Measurements from ENCODE around the gene CDKN2C.
A peak's percentile ranks its signal among the peaks of the same experiment; 100 is the strongest.
"Not testable (repeated sequence)": the region's sequence is repeated elsewhere in the genome, so short reads cannot be mapped to it uniquely, and the experiment has no call there.

CDKN2C gene

GRCh38 chr1:50996083-50996482 is 26.0 kb downstream of the CDKN2C start:
- Histone ChIP-seq H3K23ac (ENCODE audit: low read length) (no peak overlapping the region), H3K9ac (ENCODE audit: low read length) (no peak overlapping the region), H2AK5ac (ENCODE audit: low read length) (no peak overlapping the region), H4K5ac (ENCODE audit: low read length) (no peak overlapping the region), H2BK120ac (ENCODE audit: low read depth, low read length) (no peak overlapping the region), H2BK15ac (replicated peaks; ENCODE audit: low read depth) (no peak overlapping the region), H3K4me3 (ENCODE audit: low read length) (no peak overlapping the region), H3K27ac (ENCODE audit: low read depth, low read length) (no peak overlapping the region), H3K27me3 (ENCODE audit: insufficient read depth, low read length, poor library complexity) (no peaks in the 10 kb centered on the region), H3K4me2 (ENCODE audit: low read length) (no peak overlapping the region), H3K36me3 (ENCODE audit: control insufficient read depth, insufficient read depth, low read length) (no peaks in the 10 kb centered on the region), H3K4ac (ENCODE audit: low read depth, low read length) (no peak overlapping the region), H3K18ac (ENCODE audit: low read length) (no peak overlapping the region), H3K56ac (ENCODE audit: low read length) (no peak overlapping the region), H3K79me1 (ENCODE audit: low read length) (no peaks in the 10 kb centered on the region), H4K8ac (ENCODE audit: low read depth, low read length) (no peak overlapping the region), H3K79me2 (ENCODE audit: control insufficient read depth, insufficient read depth, low read length) (no peaks in the 10 kb centered on the region), H3K4me1 (ENCODE audit: control insufficient read depth, low read depth, low read length) (no peaks in the 10 kb centered on the region), H2BK5ac (ENCODE audit: low read length) (no peak overlapping the region)
- DNase-seq = no peak
- whole genome bisulfite sequencing (ENCODE audit: extremely low coverage, insufficient coverage, low lambda C conversion rate) = no CpG with 5 or more reads among the region's 3 CpGs

DNA sequence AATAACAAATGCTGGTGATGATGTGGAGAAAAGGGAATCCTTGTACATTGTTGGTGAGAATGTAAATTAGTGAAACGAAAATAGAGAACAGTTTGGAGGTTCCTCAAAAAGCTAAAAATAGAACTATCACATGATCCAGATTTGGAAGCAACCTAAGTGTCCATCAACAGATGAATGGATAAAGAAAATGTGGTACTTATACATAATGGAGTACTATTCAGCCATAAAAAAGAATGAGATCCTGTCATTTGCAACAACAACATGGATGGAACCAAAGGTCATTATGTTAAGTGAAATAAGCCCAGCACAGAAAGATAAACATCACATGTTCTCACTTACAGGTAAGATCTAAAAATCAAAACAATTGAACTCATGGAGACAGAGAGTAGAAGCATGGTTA is 29.3 kb downstream of the CDKN2C start:
- not testable (repeated sequence) for H3K18ac ChIP-seq (ENCODE audit: low read length); H2BK120ac ChIP-seq (ENCODE audit: low read depth, low read length); H3K79me1 ChIP-seq (ENCODE audit: low read length); H3K23ac ChIP-seq (ENCODE audit: low read length); DNase-seq; H3K4ac ChIP-seq (ENCODE audit: low read depth, low read length); H3K27ac ChIP-seq (ENCODE audit: low read depth, low read length); H3K4me2 ChIP-seq (ENCODE audit: low read length); H3K79me2 ChIP-seq (ENCODE audit: control insufficient read depth, insufficient read depth, low read length); H3K4me1 ChIP-seq (ENCODE audit: control insufficient read depth, low read depth, low read length); H3K4me3 ChIP-seq (ENCODE audit: low read length); H4K5ac ChIP-seq (ENCODE audit: low read length); H2BK5ac ChIP-seq (ENCODE audit: low read length); H2BK15ac ChIP-seq (replicated peaks; ENCODE audit: low read depth); H4K8ac ChIP-seq (ENCODE audit: low read depth, low read length); H3K56ac ChIP-seq (ENCODE audit: low read length); H3K9ac ChIP-seq (ENCODE audit: low read length); H3K36me3 ChIP-seq (ENCODE audit: control insufficient read depth, insufficient read depth, low read length); H3K27me3 ChIP-seq (ENCODE audit: insufficient read depth, low read length, poor library complexity); H2AK5ac ChIP-seq (ENCODE audit: low read length)
- WGBS (ENCODE audit: extremely low coverage, insufficient coverage, low lambda C conversion rate) = no CpG with 5 or more reads among the region's 1 CpG

DNA sequence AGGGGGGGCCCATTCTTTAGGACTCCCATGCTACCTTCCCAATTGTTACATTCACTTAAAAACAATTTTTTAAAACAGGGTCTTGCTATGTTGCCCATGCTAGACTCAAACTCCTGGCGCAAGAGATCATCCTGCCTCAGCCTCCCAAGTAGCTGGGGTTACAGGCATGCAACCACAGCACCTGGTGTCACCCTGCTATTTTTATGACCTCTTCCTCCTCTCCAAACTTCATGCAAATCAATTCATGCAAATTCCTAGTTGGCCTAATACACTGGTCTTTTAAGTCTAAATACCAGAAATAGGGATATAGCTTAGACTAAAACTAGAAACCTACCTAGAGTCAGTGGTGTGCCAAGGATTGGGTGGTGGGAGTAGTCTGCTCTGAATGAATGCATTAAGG is 30.1 kb downstream of the CDKN2C start:
- no peak for DNase-seq
- no peak overlapping the region for H3K9ac ChIP-seq (ENCODE audit: low read length)
- no peak overlapping the region for H3K27ac ChIP-seq (ENCODE audit: low read depth, low read length)
- no peak overlapping the region for H3K4ac ChIP-seq (ENCODE audit: low read depth, low read length)
- H3K79me1 ChIP-seq (ENCODE audit: low read length) = no peaks in the 10 kb centered on the region
- no peak overlapping the region for H2AK5ac ChIP-seq (ENCODE audit: low read length)
- no peak overlapping the region for H2BK120ac ChIP-seq (ENCODE audit: low read depth, low read length)
- H3K18ac ChIP-seq (ENCODE audit: low read length) = no peak overlapping the region
- no peak overlapping the region for H3K23ac ChIP-seq (ENCODE audit: low read length)
- H2BK5ac ChIP-seq (ENCODE audit: low read length) = no peak overlapping the region
- no peaks in the 10 kb centered on the region for H3K79me2 ChIP-seq (ENCODE audit: control insufficient read depth, insufficient read depth, low read length)
- no peak overlapping the region for H3K4me2 ChIP-seq (ENCODE audit: low read length)
- no peak overlapping the region for H4K8ac ChIP-seq (ENCODE audit: low read depth, low read length)
- no peak overlapping the region for H2BK15ac ChIP-seq (replicated peaks; ENCODE audit: low read depth)
- no peaks in the 10 kb centered on the region for H3K27me3 ChIP-seq (ENCODE audit: insufficient read depth, low read length, poor library complexity)
- no peaks in the 10 kb centered on the region for H3K4me1 ChIP-seq (ENCODE audit: control insufficient read depth, low read depth, low read length)
- no CpG with 5 or more reads among the region's 1 CpG for WGBS (ENCODE audit: extremely low coverage, insufficient coverage, low lambda C conversion rate)
- H4K5ac ChIP-seq (ENCODE audit: low read length) = no peak overlapping the region
- H3K56ac ChIP-seq (ENCODE audit: low read length) = no peak overlapping the region
- no peak overlapping the region for H3K4me3 ChIP-seq (ENCODE audit: low read length)
- H3K36me3 ChIP-seq (ENCODE audit: control insufficient read depth, insufficient read depth, low read length) = no peaks in the 10 kb centered on the region

DNA sequence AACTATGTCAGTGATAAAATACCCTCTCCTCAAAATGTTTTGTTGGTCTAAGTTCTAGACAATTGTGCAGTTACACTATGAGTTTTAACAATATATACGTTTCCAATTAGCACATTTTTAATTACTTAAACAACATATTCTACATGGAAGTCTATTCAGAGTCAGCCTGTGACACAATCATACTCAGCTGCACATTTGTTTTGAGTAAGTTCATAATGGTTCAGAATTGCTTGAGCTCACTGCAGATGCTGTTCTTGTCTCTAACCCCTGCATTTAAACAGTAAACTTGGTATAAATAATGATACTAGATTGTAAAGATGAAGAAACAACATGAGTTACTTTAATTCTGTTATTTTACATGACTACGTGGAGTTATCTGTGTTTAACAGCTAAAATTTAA is 30.6 kb downstream of the CDKN2C start:
- no peak overlapping the region for H3K56ac ChIP-seq (ENCODE audit: low read length)
- H4K8ac ChIP-seq (ENCODE audit: low read depth, low read length) = no peak overlapping the region
- H3K23ac ChIP-seq (ENCODE audit: low read length) = no peak overlapping the region
- no peak overlapping the region for H2BK5ac ChIP-seq (ENCODE audit: low read length)
- no peak overlapping the region for H2AK5ac ChIP-seq (ENCODE audit: low read length)
- no peak overlapping the region for H2BK15ac ChIP-seq (replicated peaks; ENCODE audit: low read depth)
- no peaks in the 10 kb centered on the region for H3K4me1 ChIP-seq (ENCODE audit: control insufficient read depth, low read depth, low read length)
- no peak for DNase-seq
- H3K9ac ChIP-seq (ENCODE audit: low read length) = no peak overlapping the region
- H3K36me3 ChIP-seq (ENCODE audit: control insufficient read depth, insufficient read depth, low read length) = no peaks in the 10 kb centered on the region
- H3K4ac ChIP-seq (ENCODE audit: low read depth, low read length) = no peak overlapping the region
- H2BK120ac ChIP-seq (ENCODE audit: low read depth, low read length) = no peak overlapping the region
- H3K27me3 ChIP-seq (ENCODE audit: insufficient read depth, low read length, poor library complexity) = no peaks in the 10 kb centered on the region
- WGBS (ENCODE audit: extremely low coverage, insufficient coverage, low lambda C conversion rate) = no CpG with 5 or more reads among the region's 2 CpGs
- H3K79me2 ChIP-seq (ENCODE audit: control insufficient read depth, insufficient read depth, low read length) = no peaks in the 10 kb centered on the region
- no peak overlapping the region for H4K5ac ChIP-seq (ENCODE audit: low read length)
- H3K27ac ChIP-seq (ENCODE audit: low read depth, low read length) = no peak overlapping the region
- no peak overlapping the region for H3K4me2 ChIP-seq (ENCODE audit: low read length)
- no peaks in the 10 kb centered on the region for H3K79me1 ChIP-seq (ENCODE audit: low read length)
- no peak overlapping the region for H3K18ac ChIP-seq (ENCODE audit: low read length)
- no peak overlapping the region for H3K4me3 ChIP-seq (ENCODE audit: low read length)

- WGBS (ENCODE audit: extremely low coverage, insufficient coverage, low lambda C conversion rate) = no CpG with 5 or more reads among the region's 6 CpGs
- no peak overlapping the region for H3K56ac ChIP-seq (ENCODE audit: low read length)
- DNase-seq = no peak
- no peak overlapping the region for H3K23ac ChIP-seq (ENCODE audit: low read length)
- no peak overlapping the region for H2BK15ac ChIP-seq (replicated peaks; ENCODE audit: low read depth)
- H2BK120ac ChIP-seq (ENCODE audit: low read depth, low read length) = no peak overlapping the region
- H4K5ac ChIP-seq (ENCODE audit: low read length) = no peak overlapping the region
- no peak overlapping the region for H3K18ac ChIP-seq (ENCODE audit: low read length)
- H3K79me1 ChIP-seq (ENCODE audit: low read length) = no peaks in the 10 kb centered on the region
- no peak overlapping the region for H3K27ac ChIP-seq (ENCODE audit: low read depth, low read length)
- H3K79me2 ChIP-seq (ENCODE audit: control insufficient read depth, insufficient read depth, low read length) = no peaks in the 10 kb centered on the region
- no peaks in the 10 kb centered on the region for H3K36me3 ChIP-seq (ENCODE audit: control insufficient read depth, insufficient read depth, low read length)
- H3K9ac ChIP-seq (ENCODE audit: low read length) = no peak overlapping the region
- H2AK5ac ChIP-seq (ENCODE audit: low read length) = no peak overlapping the region
- H3K27me3 ChIP-seq (ENCODE audit: insufficient read depth, low read length, poor library complexity) = no peaks in the 10 kb centered on the region
- H3K4me1 ChIP-seq (ENCODE audit: control insufficient read depth, low read depth, low read length) = no peaks in the 10 kb centered on the region
- H3K4me2 ChIP-seq (ENCODE audit: low read length) = no peak overlapping the region
- H3K4ac ChIP-seq (ENCODE audit: low read depth, low read length) = no peak overlapping the region
- H2BK5ac ChIP-seq (ENCODE audit: low read length) = no peak overlapping the region
- no peak overlapping the region for H4K8ac ChIP-seq (ENCODE audit: low read depth, low read length)
- H3K4me3 ChIP-seq (ENCODE audit: low read length) = no peak overlapping the region
Measured at GRCh38 chr1:51002516-51002915, 32.5 kb downstream of the CDKN2C start.

GRCh38 chr1:51005549-51005948 is 35.5 kb downstream of the CDKN2C start:
- H2BK120ac ChIP-seq (ENCODE audit: low read depth, low read length); H3K4me2 ChIP-seq (ENCODE audit: low read length); H2AK5ac ChIP-seq (ENCODE audit: low read length); H3K79me1 ChIP-seq (ENCODE audit: low read length); H4K5ac ChIP-seq (ENCODE audit: low read length); H3K27ac ChIP-seq (ENCODE audit: low read depth, low read length); H2BK15ac ChIP-seq (replicated peaks; ENCODE audit: low read depth); H3K79me2 ChIP-seq (ENCODE audit: control insufficient read depth, insufficient read depth, low read length); H3K23ac ChIP-seq (ENCODE audit: low read length); H3K56ac ChIP-seq (ENCODE audit: low read length); H3K4ac ChIP-seq (ENCODE audit: low read depth, low read length); H3K9ac ChIP-seq (ENCODE audit: low read length); H3K4me3 ChIP-seq (ENCODE audit: low read length); H2BK5ac ChIP-seq (ENCODE audit: low read length); H3K36me3 ChIP-seq (ENCODE audit: control insufficient read depth, insufficient read depth, low read length); H4K8ac ChIP-seq (ENCODE audit: low read depth, low read length); H3K4me1 ChIP-seq (ENCODE audit: control insufficient read depth, low read depth, low read length); H3K27me3 ChIP-seq (ENCODE audit: insufficient read depth, low read length, poor library complexity); H3K18ac ChIP-seq (ENCODE audit: low read length): not testable (repeated sequence)
- DNase-seq = peak; percentile 8
- no CpG with 5 or more reads among the region's 4 CpGs for WGBS (ENCODE audit: extremely low coverage, insufficient coverage, low lambda C conversion rate)
